ENCODE results near the gene ABCB9.

Gene ABCB9

GRCh38 chr12:122966743-122967550 is 684 bp upstream of the ABCB9 start:
- DNase-seq (ENCODE audit: insufficient read length, low spot score) (no peak), FAIRE-seq (no peak)

- FAIRE-seq (no peak), DNase-seq (ENCODE audit: insufficient read length, low spot score) (no peak)
These were observed 927 bp downstream of the ABCB9 start for GRCh38 chr12:122965321-122965751.

- FAIRE-seq (no peak), DNase-seq (ENCODE audit: insufficient read length, low spot score) (no peak)
These were observed 1.6 kb downstream of the ABCB9 start for GRCh38 chr12:122964439-122965257.

- DNase-seq (ENCODE audit: insufficient read length, low spot score) (no peak), FAIRE-seq (no peak)
These were observed 2.4 kb downstream of the ABCB9 start for GRCh38 chr12:122963941-122964265.

GRCh38 chr12:122961531-122962329 is 4.5 kb downstream of the ABCB9 start:
- DNase-seq (ENCODE audit: insufficient read length, low spot score) (no peak), FAIRE-seq (no peak)

- FAIRE-seq = no peak
These were observed 6.1 kb downstream of the ABCB9 start for GRCh38 chr12:122960193-122960569.

GRCh38 chr12:122959566-122960192 is 6.6 kb downstream of the ABCB9 start:
- no peak for FAIRE-seq
- DNase-seq (ENCODE audit: insufficient read length, low spot score) = no peak

More at GRCh38 chr12:122960193-122960569, 6.1 kb downstream of the ABCB9 start:
- no peak for DNase-seq (ENCODE audit: insufficient read length, low spot score)

- no peak for DNase-seq (ENCODE audit: insufficient read length, low spot score)
- no peak for FAIRE-seq
These were observed 7.9 kb downstream of the ABCB9 start for GRCh38 chr12:122958198-122958888.

GRCh38 chr12:122956035-122956434 is 10.2 kb downstream of the ABCB9 start:
- FAIRE-seq (no peak), DNase-seq (ENCODE audit: insufficient read length, low spot score) (no peak)

GRCh38 chr12:122955156-122955555 is 11.1 kb downstream of the ABCB9 start:
- FAIRE-seq (no peak), DNase-seq (ENCODE audit: insufficient read length, low spot score) (no peak)

GRCh38 chr12:122951979-122952892 is 14.0 kb downstream of the ABCB9 start:
- peak; percentile 91 for DNase-seq (ENCODE audit: insufficient read length, low spot score)

GRCh38 chr12:122951406-122951805 is 14.9 kb downstream of the ABCB9 start:
- DNase-seq (ENCODE audit: insufficient read length, low spot score) = no peak
- FAIRE-seq = no peak

More at GRCh38 chr12:122951979-122952892, 14.0 kb downstream of the ABCB9 start:
- peak; percentile 94 for FAIRE-seq

GRCh38 chr12:122949816-122950675 is 16.2 kb downstream of the ABCB9 start:
- DNase-seq (ENCODE audit: insufficient read length, low spot score) (no peak), FAIRE-seq (no peak)

- no peak for DNase-seq (ENCODE audit: insufficient read length, low spot score)
- no peak for FAIRE-seq
These were observed 16.9 kb downstream of the ABCB9 start for GRCh38 chr12:122949405-122949804.

- FAIRE-seq = no peak
These were observed 17.7 kb downstream of the ABCB9 start for GRCh38 chr12:122948605-122949004.

GRCh38 chr12:122947352-122947792 is 18.9 kb downstream of the ABCB9 start:
- DNase-seq (ENCODE audit: insufficient read length, low spot score) = no peak
- FAIRE-seq = no peak

More at GRCh38 chr12:122948605-122949004, 17.7 kb downstream of the ABCB9 start:
- DNase-seq (ENCODE audit: insufficient read length, low spot score) = no peak

GRCh38 chr12:122946690-122947341 is 19.4 kb downstream of the ABCB9 start:
- peak; percentile 94 for FAIRE-seq

More at GRCh38 chr12:122946690-122947341, 19.4 kb downstream of the ABCB9 start:
- DNase-seq (ENCODE audit: insufficient read length, low spot score) = peak; percentile 63
